H4 (cell line): ENCODE measurements around the gene IER5. TPM values are rescaled to one million over a fixed set of nuclear protein-coding genes. Genes with fewer than 3 reads are reported as not detected.
"Not testable (repeated sequence)": the region's sequence is repeated elsewhere in the genome, so short reads cannot be mapped to it uniquely, and the experiment has no call there.

Source experiments
- DNase-seq: peaks from one replicate; pipeline ENCODE4 v3.0.0-alpha.2; 2015; ENCODE audit warnings: low spot score
- total RNA-seq: library from RNA; depleted of rRNA; stranded (reverse); fragments of >200 nt; shearing (Covaris generic); gene quantifications from 2 replicates; pipeline ENCODE4 v1.2.3, GENCODE V29; 2014

Gene IER5
- total RNA-seq, 1 experiment from 2014 or later = 4.7 TPM

GRCh38 chr1:181115368-181115684 is 26.8 kb downstream of the IER5 start:
- DNase-seq = no peak

- not testable (repeated sequence) for DNase-seq
Measured at GRCh38 chr1:181115971-181116370, 27.5 kb downstream of the IER5 start.

- DNase-seq = no peak
Measured at GRCh38 chr1:181116819-181117390, 28.4 kb downstream of the IER5 start.

- peak; percentile 24 for DNase-seq
Measured at GRCh38 chr1:181117648-181118449, 29.3 kb downstream of the IER5 start.

- DNase-seq = peak; percentile 21
Measured at GRCh38 chr1:181119093-181119989, 30.8 kb downstream of the IER5 start.

GRCh38 chr1:181120924-181121323 is 32.4 kb downstream of the IER5 start:
- no peak for DNase-seq

GRCh38 chr1:181121498-181121897 is 33.0 kb downstream of the IER5 start:
- DNase-seq = no peak

GRCh38 chr1:181122222-181122621 is 33.7 kb downstream of the IER5 start:
- DNase-seq = no peak

GRCh38 chr1:181123173-181123572 is 34.7 kb downstream of the IER5 start:
- no peak for DNase-seq

GRCh38 chr1:181124291-181124751 is 35.8 kb downstream of the IER5 start:
- no peak for DNase-seq

- DNase-seq = no peak
Measured at GRCh38 chr1:181126289-181126688, 37.8 kb downstream of the IER5 start.

GRCh38 chr1:181126871-181127587 is 38.5 kb downstream of the IER5 start:
- peak; percentile 34 for DNase-seq

- DNase-seq = peak; percentile 63
Measured at GRCh38 chr1:181127898-181128453, 39.5 kb downstream of the IER5 start.

GRCh38 chr1:181128592-181129497 is 40.3 kb downstream of the IER5 start:
- DNase-seq = no peak

GRCh38 chr1:181129771-181130606 is 41.5 kb downstream of the IER5 start:
- DNase-seq = no peak

GRCh38 chr1:181131255-181131941 is 42.9 kb downstream of the IER5 start:
- no peak for DNase-seq

- no peak for DNase-seq
Measured at GRCh38 chr1:181133441-181133951, 45.0 kb downstream of the IER5 start.

GRCh38 chr1:181133969-181134418 is 45.5 kb downstream of the IER5 start:
- no peak for DNase-seq
